Keratinocyte (primary cell): ENCODE results near the gene PRKN.

ENCODE experiments used
- CTCF ChIP-seq, 3 experiments: IDR thresholded peaks in 1 of 3; conservative IDR thresholded peaks in 1 of 3; optimal IDR thresholded peaks in 1 of 3; 2 replicates in 2 of 3; 3 replicates in 1 of 3; pipeline versions ENCODE3 to v1.5.1; 2011; ENCODE audit warnings: low read length in 3 of 3, mild to moderate bottlenecking in 3 of 3, moderate library complexity in 2 of 3, control low read depth in 1 of 3, inconsistent platforms in 1 of 3; ENCODE audit not compliant: insufficient read depth in 2 of 3; ENCODE audit errors: extremely low read depth in 1 of 3
- EZH2 ChIP-seq: IDR thresholded peaks from one replicate; pipeline ENCODE4 v1.6.1; 2012; ENCODE audit warnings: inconsistent platforms, mild to moderate bottlenecking, low read length, moderate library complexity

DNA sequence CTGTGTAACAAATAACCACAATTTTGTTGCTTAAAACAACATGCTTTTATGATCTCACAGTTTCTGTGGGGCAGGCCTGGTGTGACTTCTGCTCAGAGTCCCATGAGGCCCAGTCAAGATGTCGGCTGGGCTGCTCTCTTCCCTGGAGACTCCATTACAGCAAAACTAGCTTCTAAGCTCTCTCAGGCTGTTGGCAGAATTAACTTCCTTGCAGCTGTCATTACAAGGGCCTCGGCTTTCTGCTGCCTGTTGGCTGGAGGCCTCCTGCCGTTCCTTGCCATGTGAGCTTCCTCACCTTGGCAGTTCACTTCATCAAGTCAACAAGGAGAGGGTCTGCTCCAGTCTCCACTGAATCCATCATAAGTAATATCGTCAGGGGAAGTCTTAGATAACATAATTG is 659.2 kb downstream of the PRKN start:
- no peak for TF ChIP-seq CTCF (optimal IDR thresholded peaks at IDR 0.05 in 1 of 3, IDR thresholded peaks at IDR 0.05 in 1 of 3, conservative IDR thresholded peaks at IDR 0.05 in 1 of 3; ENCODE audit: extremely low read depth in 1 of 3, insufficient read depth in 2 of 3, low read length in 3 of 3)
- TF ChIP-seq EZH2, result no peak
